Neural progenitor cell (in vitro differentiated cells): Measurements from ENCODE around the gene POT1. TPM values are rescaled to one million over a fixed set of nuclear protein-coding genes. Genes with fewer than 3 reads are reported as not detected.
A peak's percentile ranks its signal among the peaks of the same experiment; 100 is the strongest.
"Not testable (repeated sequence)": the region's sequence is repeated elsewhere in the genome, so short reads cannot be mapped to it uniquely, and the experiment has no call there.

Experiments
- DNase-seq: peaks from one replicate; pipeline ENCODE4 v3.0.0-alpha.2; 2016; ENCODE audit warnings: low spot score
- H2AFZ ChIP-seq: fragments of 200-600 bp; sonication (generic); replicated peaks from 2 replicates; pipeline ENCODE4 v1.6.1; 2016; ENCODE audit warnings: antibody characterized with exemption
- H3F3A ChIP-seq: fragments of 200-600 bp; sonication (generic); 2 replicates; pipeline ENCODE4 v1.6.1; 2016; ENCODE audit warnings: antibody characterized with exemption, low read depth
- H3K27ac ChIP-seq: fragments of 200-600 bp; sonication (generic); 2 replicates; pipeline ENCODE4 v1.5.1; 2016; ENCODE audit warnings: mild to moderate bottlenecking
- H3K27me3 ChIP-seq: fragments of 200-600 bp; sonication (generic); 2 replicates; pipeline ENCODE4 v1.6.1; 2016; ENCODE audit warnings: mild to moderate bottlenecking, moderate library complexity
- H3K36me3 ChIP-seq: fragments of 200-600 bp; sonication (generic); 2 replicates; pipeline ENCODE4 v1.5.1; 2016
- H3K4me1 ChIP-seq: fragments of 200-600 bp; sonication (generic); 2 replicates; pipeline ENCODE4 v1.6.1; 2016; ENCODE audit warnings: mixed run types
- H3K4me2 ChIP-seq: fragments of 200-600 bp; sonication (generic); 2 replicates; pipeline ENCODE4 v1.6.1; 2016
- H3K4me3 ChIP-seq: fragments of 200-600 bp; sonication (generic); 2 replicates; pipeline ENCODE4 v1.5.1; 2016
- H3K79me2 ChIP-seq: fragments of 200-600 bp; sonication (generic); 2 replicates; pipeline ENCODE4 v1.6.1; 2016; ENCODE audit warnings: low read depth
- H3K9ac ChIP-seq: fragments of 200-600 bp; sonication (generic); 2 replicates; pipeline ENCODE4 v1.6.1; 2016
- H3K9me3 ChIP-seq: fragments of 200-600 bp; sonication (generic); 2 replicates; pipeline ENCODE4 v1.5.1; 2016; ENCODE audit warnings: low read depth
- H4K20me1 ChIP-seq: fragments of 200-600 bp; sonication (generic); 2 replicates; pipeline ENCODE4 v1.6.1; 2016; ENCODE audit warnings: low read depth
- H3K27ac Mint-ChIP-seq: 3 replicates; pipeline ENCODE4 v1.8.0; 2021; ENCODE audit warnings: mixed read lengths
- H3K27me3 Mint-ChIP-seq: 2 replicates; pipeline ENCODE4 v1.8.0; 2022; ENCODE audit warnings: low read depth, mild to moderate bottlenecking, inconsistent platforms, moderate library complexity, mixed read lengths; ENCODE audit not compliant: insufficient read depth
- H3K36me3 Mint-ChIP-seq: 3 replicates; pipeline ENCODE4 v1.8.0; 2021; ENCODE audit warnings: mixed read lengths
- H3K4me1 Mint-ChIP-seq: 3 replicates; pipeline ENCODE4 v1.8.0; 2021; ENCODE audit warnings: mixed read lengths
- H3K4me3 Mint-ChIP-seq: 3 replicates; pipeline ENCODE4 v1.8.0; 2021; ENCODE audit warnings: mild to moderate bottlenecking, moderate library complexity, mixed read lengths
- H3K9me3 Mint-ChIP-seq: 3 replicates; pipeline ENCODE4 v1.8.0; 2020; ENCODE audit warnings: mixed read lengths
- EZH2 ChIP-seq: fragments of 200-600 bp; sonication (generic); IDR thresholded peaks from 2 replicates; pipeline ENCODE4 v1.6.1; 2017; ENCODE audit warnings: antibody characterized with exemption, mild to moderate bottlenecking, moderate library complexity
- EZH2phosphoT487 ChIP-seq: fragments of 200-600 bp; sonication (generic); IDR thresholded peaks from 2 replicates; pipeline ENCODE4 v1.6.1; 2017; ENCODE audit warnings: antibody characterized with exemption
- total RNA-seq: library from RNA; depleted of rRNA; stranded (reverse); fragments of >200 nt; gene quantifications from 2 replicates; pipeline ENCODE4 v1.2.3, GENCODE V29; 2015; ENCODE audit warnings: low replicate concordance
- TF ChIP-seq, protein P1 (sequence below): fragments of 200-600 bp; sonication (generic); IDR thresholded peaks from 2 replicates; pipeline ENCODE4 v1.5.1; 2017; ENCODE audit warnings: antibody characterized with exemption, mild to moderate bottlenecking

POT1 gene, protein sequence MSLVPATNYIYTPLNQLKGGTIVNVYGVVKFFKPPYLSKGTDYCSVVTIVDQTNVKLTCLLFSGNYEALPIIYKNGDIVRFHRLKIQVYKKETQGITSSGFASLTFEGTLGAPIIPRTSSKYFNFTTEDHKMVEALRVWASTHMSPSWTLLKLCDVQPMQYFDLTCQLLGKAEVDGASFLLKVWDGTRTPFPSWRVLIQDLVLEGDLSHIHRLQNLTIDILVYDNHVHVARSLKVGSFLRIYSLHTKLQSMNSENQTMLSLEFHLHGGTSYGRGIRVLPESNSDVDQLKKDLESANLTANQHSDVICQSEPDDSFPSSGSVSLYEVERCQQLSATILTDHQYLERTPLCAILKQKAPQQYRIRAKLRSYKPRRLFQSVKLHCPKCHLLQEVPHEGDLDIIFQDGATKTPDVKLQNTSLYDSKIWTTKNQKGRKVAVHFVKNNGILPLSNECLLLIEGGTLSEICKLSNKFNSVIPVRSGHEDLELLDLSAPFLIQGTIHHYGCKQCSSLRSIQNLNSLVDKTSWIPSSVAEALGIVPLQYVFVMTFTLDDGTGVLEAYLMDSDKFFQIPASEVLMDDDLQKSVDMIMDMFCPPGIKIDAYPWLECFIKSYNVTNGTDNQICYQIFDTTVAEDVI
- 51.2 and 108 TPM in 2 replicates for total RNA-seq

DNA sequence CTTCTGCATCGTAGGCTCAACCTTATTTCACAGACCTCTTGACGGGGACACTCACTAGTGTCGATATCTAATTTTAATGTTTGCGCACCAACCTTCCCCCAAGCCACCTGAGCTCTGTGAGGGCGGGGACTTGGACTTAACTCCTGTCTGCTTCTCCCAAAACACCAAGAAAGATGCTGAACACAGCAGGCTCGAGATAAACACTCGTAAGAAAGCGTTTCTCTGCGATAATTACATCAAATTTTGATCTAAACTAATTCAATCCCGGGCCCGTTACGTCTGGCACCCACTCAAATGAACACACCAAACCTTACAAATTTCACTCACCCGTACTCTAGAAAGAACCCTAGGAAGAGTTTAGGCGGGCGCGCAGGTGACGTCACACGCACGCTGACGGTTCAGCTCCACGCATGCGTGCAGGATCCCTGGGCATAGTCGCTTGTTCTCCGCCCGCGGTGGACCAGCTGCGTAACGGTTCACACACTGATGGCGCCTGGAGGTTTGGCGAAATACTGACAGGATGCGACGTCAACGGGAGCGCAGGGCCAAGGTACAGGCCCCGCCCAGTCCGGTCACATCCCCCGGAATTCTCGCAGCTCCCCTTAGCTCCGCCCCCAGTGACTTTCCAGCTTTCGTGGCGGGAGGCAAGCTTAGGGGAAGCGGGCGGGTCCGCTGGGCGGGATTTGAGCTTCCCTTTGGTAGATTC, at the start of gene POT1:
POT1 (minus strand) TSS at position 359 of the 706 bp plus-strand sequence. CDS start 32,652 bp downstream, outside the sequence.
- Mint-ChIP-seq H3K27ac (peak within 1 kb of the TSS; percentile 97), H3K4me3 (peak within 1 kb of the TSS; percentile 94), H3K4me1 (peaks cover 22% of the 10 kb centered on the region), H3K27me3 (no peaks in the 10 kb centered on the region), H3K36me3 (peaks cover 2% of the 10 kb centered on the region), H3K9me3 (no peaks in the 10 kb centered on the region)
- Histone ChIP-seq H3K36me3 (no peaks in the 10 kb centered on the region), H4K20me1 (no peaks in the 10 kb centered on the region), H3K9ac (peak within 1 kb of the TSS; percentile 68), H3K27me3 (no peaks in the 10 kb centered on the region), H3K4me2 (peak within 1 kb of the TSS; percentile 85), H3K9me3 (no peaks in the 10 kb centered on the region), H3K4me3 (peak within 1 kb of the TSS; percentile 64), H2AFZ (peak within 1 kb of the TSS; percentile 90), H3K27ac (peak within 1 kb of the TSS; percentile 74), H3K79me2 (peaks cover 48% of the 10 kb centered on the region), H3F3A (peaks cover 19% of the 10 kb centered on the region), H3K4me1 (peaks cover 6% of the 10 kb centered on the region)
- DNase-seq = peak; percentile 99
- TF ChIP-seq, protein P1, sequence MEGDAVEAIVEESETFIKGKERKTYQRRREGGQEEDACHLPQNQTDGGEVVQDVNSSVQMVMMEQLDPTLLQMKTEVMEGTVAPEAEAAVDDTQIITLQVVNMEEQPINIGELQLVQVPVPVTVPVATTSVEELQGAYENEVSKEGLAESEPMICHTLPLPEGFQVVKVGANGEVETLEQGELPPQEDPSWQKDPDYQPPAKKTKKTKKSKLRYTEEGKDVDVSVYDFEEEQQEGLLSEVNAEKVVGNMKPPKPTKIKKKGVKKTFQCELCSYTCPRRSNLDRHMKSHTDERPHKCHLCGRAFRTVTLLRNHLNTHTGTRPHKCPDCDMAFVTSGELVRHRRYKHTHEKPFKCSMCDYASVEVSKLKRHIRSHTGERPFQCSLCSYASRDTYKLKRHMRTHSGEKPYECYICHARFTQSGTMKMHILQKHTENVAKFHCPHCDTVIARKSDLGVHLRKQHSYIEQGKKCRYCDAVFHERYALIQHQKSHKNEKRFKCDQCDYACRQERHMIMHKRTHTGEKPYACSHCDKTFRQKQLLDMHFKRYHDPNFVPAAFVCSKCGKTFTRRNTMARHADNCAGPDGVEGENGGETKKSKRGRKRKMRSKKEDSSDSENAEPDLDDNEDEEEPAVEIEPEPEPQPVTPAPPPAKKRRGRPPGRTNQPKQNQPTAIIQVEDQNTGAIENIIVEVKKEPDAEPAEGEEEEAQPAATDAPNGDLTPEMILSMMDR = no peak
- TF ChIP-seq EZH2 (no peak), EZH2phosphoT487 (no peak)

DNA sequence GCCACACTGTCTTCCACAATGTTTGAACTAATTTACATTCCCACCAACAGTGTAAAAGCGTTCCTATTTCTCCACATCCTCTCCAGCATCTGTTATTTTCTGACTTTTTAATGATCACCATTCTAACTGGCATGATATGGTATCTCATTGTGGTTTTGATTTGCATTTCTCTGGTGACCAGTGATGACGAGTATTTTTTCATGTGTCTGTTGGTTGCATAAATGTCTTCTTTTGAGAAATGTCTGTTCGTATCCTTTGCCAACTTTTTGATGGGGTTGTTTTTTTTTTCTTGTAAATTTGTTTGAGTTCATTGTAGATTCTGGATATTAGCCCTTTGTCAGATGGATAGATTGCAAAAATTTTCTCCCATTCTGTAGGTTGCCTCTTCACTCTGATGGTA, 45.5 kb upstream of the POT1 start:
- H3K4me1 Mint-ChIP-seq, H3K4me2 ChIP-seq, DNase-seq, H3K4me3 ChIP-seq, H3K27me3 ChIP-seq, H3K4me1 ChIP-seq, H3K27me3 Mint-ChIP-seq, H3K27ac Mint-ChIP-seq, H3K27ac ChIP-seq, H3K4me3 Mint-ChIP-seq, H3K9ac ChIP-seq, H3K9me3 Mint-ChIP-seq, H3K36me3 ChIP-seq, H3K36me3 Mint-ChIP-seq, H3F3A ChIP-seq, H2AFZ ChIP-seq, H4K20me1 ChIP-seq, H3K79me2 ChIP-seq, H3K9me3 ChIP-seq: not testable (repeated sequence)

DNA sequence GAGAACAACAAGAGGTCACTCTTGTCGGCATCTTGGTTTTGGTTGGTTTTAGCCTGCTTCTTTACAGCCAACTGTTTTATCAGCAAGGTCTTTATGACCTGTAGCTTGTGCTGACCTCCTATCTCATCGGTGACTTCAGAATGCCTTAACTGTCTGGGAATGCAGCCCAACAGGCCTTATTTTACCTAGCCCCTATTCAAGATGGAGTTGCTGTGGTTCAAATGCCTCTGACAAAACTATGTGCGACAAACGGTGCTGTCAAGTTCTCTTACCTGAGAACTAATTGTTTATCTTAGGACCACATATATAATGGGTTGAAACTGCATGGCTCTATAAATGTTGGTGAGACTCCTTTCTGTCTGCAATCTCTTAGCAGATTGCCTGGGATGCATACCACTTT, 35.9 kb upstream of the POT1 start:
- no peaks in the 10 kb centered on the region for H3K36me3 Mint-ChIP-seq
- no peak overlapping the region for H3K4me2 ChIP-seq
- H3K27me3 ChIP-seq = no peaks in the 10 kb centered on the region
- H3K4me1 ChIP-seq = no peaks in the 10 kb centered on the region
- H3K4me3 ChIP-seq = no peak overlapping the region
- no peaks in the 10 kb centered on the region for H3K9me3 ChIP-seq
- H4K20me1 ChIP-seq = no peaks in the 10 kb centered on the region
- H3K79me2 ChIP-seq = no peaks in the 10 kb centered on the region
- H3K4me1 Mint-ChIP-seq = no peaks in the 10 kb centered on the region
- H3K27ac ChIP-seq = no peak overlapping the region
- H3K9me3 Mint-ChIP-seq = no peaks in the 10 kb centered on the region
- TF ChIP-seq EZH2 (no peak), EZH2phosphoT487 (no peak)
- TF ChIP-seq, protein P1 = no peak
- no peaks in the 10 kb centered on the region for H3K36me3 ChIP-seq
- H3K27me3 Mint-ChIP-seq = no peaks in the 10 kb centered on the region
- DNase-seq = no peak
- H3F3A ChIP-seq = no peaks in the 10 kb centered on the region
- no peak overlapping the region for H2AFZ ChIP-seq
- H3K9ac ChIP-seq = no peak overlapping the region
- H3K4me3 Mint-ChIP-seq = no peak overlapping the region
- H3K27ac Mint-ChIP-seq = no peak overlapping the region
